ENCODE data around the gene DRGX. TPM values are rescaled to one million over a fixed set of nuclear protein-coding genes. Genes with fewer than 3 reads are reported as not detected.

Gene DRGX
- total and polyA plus RNA-seq, 2 of the 13 experiments (the other 11 are each of a cell fraction or from before 2014, with no cell fraction given), result not detected

- intact Hi-C loops (cut with micrococcal nuclease; ENCODE audit: unreplicated experiment) (no loop called here), in situ Hi-C loops (cut with HindIII; ENCODE audit: extremely low pct_ligation_motif_present, low pct_unique_long_range_greater_than_20kb) (loop anchor here (10.0 kb wide), 1 partner anchor 389 kb away; no protein-coding TSS in a partner anchor)
- Histone ChIP-seq H3K9ac (ENCODE audit: insufficient read depth, low read depth, low read length) (no peak overlapping the region), H3K4me2 (ENCODE audit: low read depth, low read length) (no peak overlapping the region), H3K27ac (ENCODE audit: extremely low read length, insufficient read depth, low read length) (no peak overlapping the region), H3K79me2 (ENCODE audit: insufficient read depth, low read length) (no peaks in the 10 kb centered on the region), H3K4me1 (ENCODE audit: insufficient read depth, low read length) (peaks cover 43% of the 10 kb centered on the region), H4K20me1 (ENCODE audit: insufficient read depth, low read length) (no peaks in the 10 kb centered on the region), H2AFZ (ENCODE audit: low read length) (no peak overlapping the region), H3K36me3 (replicated peaks in 1 of 2; ENCODE audit: control insufficient read depth in 1 of 2, insufficient read depth in 2 of 2, low read length in 2 of 2) (no peaks in the 10 kb centered on the region), H3K4me3 (replicated peaks in 1 of 3; ENCODE audit: insufficient read depth in 1 of 3, low read depth in 2 of 3, low read length in 3 of 3) (no peak overlapping the region), H3K27me3 (ENCODE audit: control insufficient read depth in 1 of 2, insufficient read depth in 2 of 2, low read length in 2 of 2) (peaks cover 0 to 3% of the 10 kb centered on the region in 2 experiments; a peak in 1 of 5 replicates), H3K9me3 (ENCODE audit: low read length) (no peaks in the 10 kb centered on the region)
- ChIA-PET POLR2A (no interaction called here), CTCF (ENCODE audit: low intra/inter-chr PET ratio, low total read pairs) (no interaction called here)
- ATAC-seq, result no peak
- WGBS (ENCODE audit: low lambda C conversion rate), result 70% methylated on average over 5 of the region's 5 CpGs
- FAIRE-seq, result no peak
- BruUV-seq (replicated peaks), result no TSS peak
- DNase-seq (ENCODE audit: low spot score), result no peak
- TF ChIP-seq ARID2 (CRISPR knock-in tag; IDR thresholded peaks at IDR 0.05; ENCODE audit: borderline replicate concordance) (no peak), TEAD3 (CRISPR knock-in tag; optimal IDR thresholded peaks at IDR 0.05; ENCODE audit: borderline replicate concordance) (no peak), ZKSCAN5 (CRISPR knock-in tag; IDR thresholded peaks at IDR 0.05) (no peak), KLF12 (CRISPR knock-in tag; IDR thresholded peaks at IDR 0.05; ENCODE audit: borderline replicate concordance) (no peak), RBM39 (IDR thresholded peaks at IDR 0.05; ENCODE audit: low read depth, low read length, poor library complexity, severe bottlenecking) (no peak), ZNF652 (CRISPR knock-in tag; IDR thresholded peaks at IDR 0.05; ENCODE audit: borderline replicate concordance, low read depth) (no peak)
- TF ChIP-seq, protein P1, sequence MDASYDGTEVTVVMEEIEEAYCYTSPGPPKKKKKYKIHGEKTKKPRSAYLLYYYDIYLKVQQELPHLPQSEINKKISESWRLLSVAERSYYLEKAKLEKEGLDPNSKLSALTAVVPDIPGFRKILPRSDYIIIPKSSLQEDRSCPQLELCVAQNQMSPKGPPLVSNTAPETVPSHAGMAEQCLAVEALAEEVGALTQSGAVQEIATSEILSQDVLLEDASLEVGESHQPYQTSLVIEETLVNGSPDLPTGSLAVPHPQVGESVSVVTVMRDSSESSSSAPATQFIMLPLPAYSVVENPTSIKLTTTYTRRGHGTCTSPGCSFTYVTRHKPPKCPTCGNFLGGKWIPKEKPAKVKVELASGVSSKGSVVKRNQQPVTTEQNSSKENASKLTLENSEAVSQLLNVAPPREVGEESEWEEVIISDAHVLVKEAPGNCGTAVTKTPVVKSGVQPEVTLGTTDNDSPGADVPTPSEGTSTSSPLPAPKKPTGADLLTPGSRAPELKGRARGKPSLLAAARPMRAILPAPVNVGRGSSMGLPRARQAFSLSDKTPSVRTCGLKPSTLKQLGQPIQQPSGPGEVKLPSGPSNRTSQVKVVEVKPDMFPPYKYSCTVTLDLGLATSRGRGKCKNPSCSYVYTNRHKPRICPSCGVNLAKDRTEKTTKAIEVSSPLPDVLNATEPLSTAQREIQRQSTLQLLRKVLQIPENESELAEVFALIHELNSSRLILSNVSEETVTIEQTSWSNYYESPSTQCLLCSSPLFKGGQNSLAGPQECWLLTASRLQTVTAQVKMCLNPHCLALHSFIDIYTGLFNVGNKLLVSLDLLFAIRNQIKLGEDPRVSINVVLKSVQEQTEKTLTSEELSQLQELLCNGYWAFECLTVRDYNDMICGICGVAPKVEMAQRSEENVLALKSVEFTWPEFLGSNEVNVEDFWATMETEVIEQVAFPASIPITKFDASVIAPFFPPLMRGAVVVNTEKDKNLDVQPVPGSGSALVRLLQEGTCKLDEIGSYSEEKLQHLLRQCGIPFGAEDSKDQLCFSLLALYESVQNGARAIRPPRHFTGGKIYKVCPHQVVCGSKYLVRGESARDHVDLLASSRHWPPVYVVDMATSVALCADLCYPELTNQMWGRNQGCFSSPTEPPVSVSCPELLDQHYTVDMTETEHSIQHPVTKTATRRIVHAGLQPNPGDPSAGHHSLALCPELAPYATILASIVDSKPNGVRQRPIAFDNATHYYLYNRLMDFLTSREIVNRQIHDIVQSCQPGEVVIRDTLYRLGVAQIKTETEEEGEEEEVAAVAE (CRISPR knock-in tag; IDR thresholded peaks at IDR 0.05; ENCODE audit: borderline replicate concordance), result no peak
These were observed 31.8 kb downstream of the DRGX start for GRCh38 chr10:49364051-49364450.

All from HepG2 (cell line).